DND-41 (cell line): ENCODE results near the gene RIN3.

Experiments
- EZH2 ChIP-seq: IDR thresholded peaks from 3 replicates; pipeline ENCODE4 v1.6.1; 2012; ENCODE audit warnings: borderline replicate concordance, low read depth, mild to moderate bottlenecking, moderate library complexity, low read length, inconsistent platforms; ENCODE audit not compliant: severe bottlenecking
- TF ChIP-seq, protein P1 (sequence below): IDR thresholded peaks from 2 replicates; pipeline ENCODE4 v1.5.1; 2012; ENCODE audit warnings: borderline replicate concordance, low read length, moderate library complexity, mild to moderate bottlenecking; ENCODE audit not compliant: poor library complexity, severe bottlenecking; ENCODE audit errors: extremely low read depth

DNA sequence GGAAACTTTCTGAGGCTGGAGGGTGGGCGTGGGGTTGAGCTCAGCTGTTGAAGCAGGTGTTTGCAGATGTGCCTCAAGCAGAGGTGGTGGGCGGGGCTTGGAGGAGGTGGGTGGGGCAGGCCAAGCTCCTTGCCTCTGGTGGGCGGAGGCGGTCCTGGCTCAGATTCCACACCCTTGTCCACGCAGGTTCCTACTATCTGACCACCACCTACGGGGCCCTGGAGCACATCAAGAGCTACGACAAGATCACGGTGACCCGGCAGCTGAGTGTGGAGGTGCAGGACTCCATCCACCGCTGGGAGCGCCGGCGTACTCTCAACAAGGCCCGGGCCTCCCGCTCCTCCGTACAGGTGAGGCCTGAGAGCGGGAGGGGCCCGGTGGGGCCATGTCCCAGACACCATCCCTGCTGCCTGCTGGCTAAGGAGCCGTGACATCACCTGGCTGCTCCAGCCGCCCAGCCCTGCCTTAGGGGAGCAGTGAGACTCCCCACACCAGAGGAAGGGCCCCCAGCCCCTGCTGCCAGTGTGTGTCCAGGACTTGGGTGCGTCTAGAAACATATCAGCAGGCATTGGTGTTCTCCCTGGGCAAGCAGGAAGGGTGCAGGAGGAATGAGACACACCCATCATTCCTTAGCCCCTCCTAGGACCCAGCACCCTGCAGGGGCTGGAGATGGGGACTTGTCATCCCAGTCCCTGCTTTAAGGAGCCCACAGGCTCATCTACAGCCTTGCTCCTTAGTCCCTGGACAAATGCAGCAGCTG is 171.4 kb downstream of the RIN3 start:
- TF ChIP-seq, protein P1, sequence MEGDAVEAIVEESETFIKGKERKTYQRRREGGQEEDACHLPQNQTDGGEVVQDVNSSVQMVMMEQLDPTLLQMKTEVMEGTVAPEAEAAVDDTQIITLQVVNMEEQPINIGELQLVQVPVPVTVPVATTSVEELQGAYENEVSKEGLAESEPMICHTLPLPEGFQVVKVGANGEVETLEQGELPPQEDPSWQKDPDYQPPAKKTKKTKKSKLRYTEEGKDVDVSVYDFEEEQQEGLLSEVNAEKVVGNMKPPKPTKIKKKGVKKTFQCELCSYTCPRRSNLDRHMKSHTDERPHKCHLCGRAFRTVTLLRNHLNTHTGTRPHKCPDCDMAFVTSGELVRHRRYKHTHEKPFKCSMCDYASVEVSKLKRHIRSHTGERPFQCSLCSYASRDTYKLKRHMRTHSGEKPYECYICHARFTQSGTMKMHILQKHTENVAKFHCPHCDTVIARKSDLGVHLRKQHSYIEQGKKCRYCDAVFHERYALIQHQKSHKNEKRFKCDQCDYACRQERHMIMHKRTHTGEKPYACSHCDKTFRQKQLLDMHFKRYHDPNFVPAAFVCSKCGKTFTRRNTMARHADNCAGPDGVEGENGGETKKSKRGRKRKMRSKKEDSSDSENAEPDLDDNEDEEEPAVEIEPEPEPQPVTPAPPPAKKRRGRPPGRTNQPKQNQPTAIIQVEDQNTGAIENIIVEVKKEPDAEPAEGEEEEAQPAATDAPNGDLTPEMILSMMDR: no peak
- TF ChIP-seq EZH2: no peak
